Endometrium (tissue), 2 donors: ENCODE data around the gene MTUS2.

ENCODE experiments used
- FAIRE-seq: peaks from 2 replicates; lab custom pipeline; 2012; peaks lifted over from hg19 to GRCh38; lab: Jason Lieb, UNC
- donor health status: control.
- donor health status: control.

Gene MTUS2

DNA sequence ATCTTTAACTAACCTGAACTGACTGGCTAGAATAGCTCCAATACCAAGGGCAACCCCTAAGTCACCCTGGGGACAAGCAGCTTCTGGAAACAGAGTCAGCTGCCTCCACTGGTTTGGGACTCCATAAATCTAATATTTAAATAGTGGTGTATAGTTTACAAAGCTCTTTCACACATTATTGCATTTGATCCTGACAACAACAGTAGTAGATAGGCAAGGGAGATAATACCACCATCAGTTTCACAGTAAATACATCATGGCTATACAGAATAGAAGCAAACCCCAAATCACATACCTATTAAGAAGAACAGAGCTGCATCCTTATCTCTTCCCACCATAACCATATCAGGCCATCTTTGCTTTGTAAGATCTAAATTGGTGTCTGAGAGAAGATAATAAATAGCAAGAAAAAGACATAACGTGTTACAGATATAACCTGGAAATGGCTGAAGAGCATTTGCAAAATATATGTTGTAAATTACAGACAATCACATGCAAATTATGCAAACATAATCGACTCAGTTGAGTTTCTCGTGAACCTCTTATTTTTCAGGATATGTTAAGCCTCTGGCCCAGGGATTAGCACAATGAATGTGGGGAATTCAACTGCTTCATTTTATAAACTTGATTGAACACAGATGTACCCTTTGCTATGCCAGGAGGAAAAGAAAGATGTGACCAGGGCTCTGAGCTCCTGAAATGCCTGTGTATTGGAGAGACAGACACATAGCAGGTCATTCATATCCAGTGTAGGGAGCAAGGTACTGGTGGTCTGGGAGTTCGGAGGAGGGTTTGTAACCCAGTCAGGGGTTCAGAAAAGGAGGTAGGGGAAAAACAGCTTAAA is 632.9 kb downstream of the MTUS2 start:
- FAIRE-seq: no peak

DNA sequence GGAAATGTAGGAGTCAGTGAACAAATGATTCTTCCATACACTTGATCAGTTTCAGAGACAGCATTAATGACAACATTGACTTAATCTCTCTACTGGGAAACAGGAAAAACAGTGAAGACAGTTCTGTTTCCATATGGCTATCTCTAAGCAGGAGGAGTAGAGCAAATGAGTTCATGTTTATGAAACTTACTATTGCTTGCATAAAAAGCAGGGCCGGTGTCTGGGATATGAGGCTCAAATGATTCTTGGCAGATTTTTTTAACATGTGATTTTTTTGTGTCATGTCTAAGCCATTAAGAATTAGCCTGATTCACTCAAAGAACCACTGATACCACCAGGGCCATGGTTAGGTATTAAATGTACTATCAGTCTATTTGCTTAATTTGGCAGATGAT is 633.5 kb downstream of the MTUS2 start:
- no peak for FAIRE-seq

DNA sequence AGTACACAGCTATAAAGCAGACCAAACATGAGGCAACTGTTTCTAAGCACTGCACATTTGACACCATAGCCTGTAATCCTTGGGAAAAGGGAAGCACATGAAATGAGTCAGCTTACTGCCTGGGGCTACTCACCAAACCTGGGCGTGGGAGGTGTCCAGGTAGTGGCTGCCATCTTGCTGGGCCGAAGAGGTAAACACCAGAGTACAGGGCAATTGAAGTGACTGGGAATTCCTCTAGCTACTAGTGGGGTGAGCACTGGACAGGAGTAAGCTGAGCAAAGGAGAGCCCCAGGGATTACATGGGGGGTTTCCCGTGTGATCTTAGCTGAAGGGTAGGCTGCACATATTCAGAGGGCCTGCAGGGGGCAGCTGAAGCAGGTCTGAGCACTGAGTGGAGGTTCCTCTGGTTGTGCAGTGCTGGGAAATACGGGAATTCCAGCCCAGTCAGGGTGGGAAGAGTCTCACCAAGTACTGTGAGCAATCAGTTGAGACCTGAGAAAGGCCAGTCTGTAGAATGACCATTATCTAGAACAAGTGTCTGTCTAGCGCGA is 634.9 kb downstream of the MTUS2 start:
- no peak for FAIRE-seq

GRCh38 chr13:29456419-29456818 is 636.3 kb downstream of the MTUS2 start:
- FAIRE-seq: no peak

DNA sequence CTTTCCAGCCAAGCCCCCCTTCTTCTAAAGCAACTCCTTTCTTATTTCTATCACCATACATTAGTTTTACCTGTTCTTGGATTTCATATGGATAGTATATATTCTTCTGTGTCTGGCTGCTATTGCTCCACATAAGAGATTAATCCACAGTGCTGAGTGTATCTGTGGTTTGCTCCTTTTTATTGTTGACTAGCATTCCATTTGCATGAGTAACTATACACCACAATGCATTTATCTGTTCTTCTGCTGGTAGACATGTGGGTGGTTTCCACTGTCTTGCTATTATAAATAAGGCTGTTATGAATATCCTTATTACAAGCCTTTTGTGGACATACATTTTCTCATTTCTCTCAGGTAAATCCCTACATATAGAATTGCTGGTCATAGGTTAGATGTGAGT is 637.2 kb downstream of the MTUS2 start:
- FAIRE-seq: no peak

DNA sequence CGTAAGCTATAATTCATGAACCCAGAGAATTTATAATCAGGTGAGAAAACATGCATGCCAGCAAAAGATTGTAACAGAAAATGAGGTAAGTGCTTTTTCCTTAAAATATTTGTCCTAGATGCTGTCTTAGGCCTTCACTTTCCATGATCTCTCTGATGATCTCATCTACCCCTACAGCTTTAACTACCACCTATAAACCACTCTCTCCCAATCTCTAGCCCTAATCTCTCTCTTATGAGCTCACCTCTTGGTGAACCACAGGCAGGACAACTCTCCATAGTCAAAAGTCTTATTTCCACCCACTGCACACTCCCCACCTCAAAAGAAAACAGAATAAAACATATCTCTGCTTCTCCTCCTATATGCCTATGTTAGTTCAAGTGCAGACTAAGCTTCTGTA is 638.3 kb downstream of the MTUS2 start:
- FAIRE-seq: no peak

- FAIRE-seq: no peak
Measured at GRCh38 chr13:29459813-29460355, 639.7 kb downstream of the MTUS2 start.

DNA sequence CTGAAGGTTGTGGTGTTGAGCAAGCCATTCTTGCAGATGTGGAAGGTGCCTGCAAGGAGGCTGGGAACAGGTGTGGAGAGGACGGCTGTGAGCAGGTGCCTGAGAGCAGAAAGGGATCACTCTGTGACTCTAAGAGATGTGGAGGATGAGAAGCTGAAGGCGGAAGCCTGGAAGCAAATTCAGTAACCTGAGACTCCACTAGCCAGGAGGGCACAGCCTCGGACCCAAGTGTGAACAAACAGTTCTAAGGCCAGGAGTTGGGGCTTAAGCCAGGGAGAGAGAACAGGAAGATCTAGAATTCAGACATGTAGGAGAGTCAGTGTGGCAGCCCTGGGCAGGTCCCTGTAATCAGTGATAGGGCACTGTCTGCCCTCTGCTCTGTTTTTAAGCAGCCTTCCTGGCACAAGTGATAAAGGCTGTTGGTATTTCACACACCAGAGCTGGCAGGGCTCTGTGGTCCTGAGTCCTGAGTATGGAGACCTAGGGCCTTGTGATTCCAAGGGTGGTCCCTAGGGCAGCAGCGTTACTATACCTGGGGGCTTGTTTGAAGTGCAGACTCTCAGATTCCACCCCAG is 644.1 kb downstream of the MTUS2 start:
- no peak for FAIRE-seq

DNA sequence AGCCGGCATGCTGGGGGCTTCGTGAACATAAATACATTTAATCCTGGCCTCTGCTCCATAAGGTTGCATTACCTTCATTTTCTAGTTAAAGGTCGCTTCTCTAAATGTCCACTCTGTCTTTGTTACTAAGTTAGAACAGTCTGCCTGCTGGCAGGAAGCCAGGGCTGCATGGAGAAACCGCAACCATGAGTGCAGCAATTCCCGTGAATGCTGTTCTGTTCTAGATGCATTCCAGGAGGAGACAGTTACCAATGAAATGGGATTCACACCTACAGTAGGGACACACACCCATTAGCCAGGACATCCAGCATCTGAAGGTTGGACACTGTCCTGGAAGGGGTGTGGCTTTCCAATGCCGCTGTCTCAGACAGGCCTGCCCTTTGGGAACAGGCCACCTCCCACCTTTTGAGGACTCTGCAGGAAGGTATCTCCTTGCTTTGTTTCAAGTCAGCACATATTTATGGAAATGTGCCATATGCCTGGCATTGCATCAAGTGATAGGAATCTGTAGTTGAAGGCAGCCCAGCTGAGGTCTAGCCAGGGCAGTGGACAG is 645.7 kb downstream of the MTUS2 start:
- no peak for FAIRE-seq

DNA sequence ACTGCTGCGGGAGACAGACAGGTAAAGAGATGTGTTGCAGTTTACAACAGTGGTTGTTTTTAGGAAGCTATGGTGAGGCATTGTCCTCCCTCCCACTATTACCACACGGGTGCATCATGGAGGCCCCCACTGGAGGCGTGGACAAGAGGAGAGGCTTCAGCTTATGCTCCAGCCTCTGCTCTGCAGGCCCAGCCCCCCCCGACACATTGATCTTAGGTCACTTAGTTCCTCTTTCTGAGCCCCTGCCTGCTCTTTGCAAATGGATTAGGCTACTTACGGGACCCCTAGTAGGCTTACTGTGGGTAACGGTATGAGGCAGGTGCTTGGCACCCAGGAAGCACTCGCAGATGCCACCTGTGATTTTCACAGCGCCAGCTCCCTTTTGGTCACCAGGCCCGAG is 651.4 kb downstream of the MTUS2 start:
- FAIRE-seq: no peak

GRCh38 chr13:29472332-29472961 is 652.3 kb downstream of the MTUS2 start:
- no peak for FAIRE-seq

DNA sequence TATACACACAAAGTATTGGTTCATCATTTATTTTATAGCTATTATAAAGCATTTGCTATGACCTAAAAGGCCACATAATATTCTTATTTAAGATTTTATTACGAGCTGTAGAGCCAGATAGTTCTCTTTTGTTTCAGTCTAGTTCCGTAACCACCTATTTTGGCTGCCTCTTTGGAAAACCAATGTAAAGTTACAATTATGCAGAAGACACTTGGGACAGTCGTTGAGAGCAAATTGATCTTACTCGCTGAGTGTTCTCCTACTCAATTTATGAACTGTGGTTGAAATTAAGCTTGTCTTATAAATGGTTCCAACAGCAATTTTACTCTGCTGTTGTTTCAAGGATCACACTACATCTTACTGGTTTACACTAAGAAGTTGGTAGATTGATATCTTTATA is 653.0 kb downstream of the MTUS2 start:
- no peak for FAIRE-seq

GRCh38 chr13:29474991-29475390 is 654.9 kb downstream of the MTUS2 start:
- FAIRE-seq: no peak

DNA sequence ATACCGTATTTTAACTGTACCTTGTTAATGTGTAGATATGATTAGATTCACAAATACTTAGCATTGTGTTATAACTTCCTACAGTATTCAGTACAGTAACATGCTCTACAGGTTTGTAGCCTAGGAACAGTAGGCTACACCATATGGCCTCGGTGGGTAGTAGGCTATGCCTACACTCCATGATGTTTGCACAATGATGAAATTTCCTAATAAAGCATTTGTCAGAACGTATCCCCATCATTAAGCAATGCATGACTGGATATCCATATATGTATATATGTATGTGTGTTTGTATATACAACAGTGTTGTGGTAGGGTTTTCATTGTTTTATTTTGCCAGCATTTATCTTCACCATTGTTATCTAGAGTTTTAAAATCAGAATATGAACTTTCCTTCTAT is 655.9 kb downstream of the MTUS2 start:
- no peak for FAIRE-seq

DNA sequence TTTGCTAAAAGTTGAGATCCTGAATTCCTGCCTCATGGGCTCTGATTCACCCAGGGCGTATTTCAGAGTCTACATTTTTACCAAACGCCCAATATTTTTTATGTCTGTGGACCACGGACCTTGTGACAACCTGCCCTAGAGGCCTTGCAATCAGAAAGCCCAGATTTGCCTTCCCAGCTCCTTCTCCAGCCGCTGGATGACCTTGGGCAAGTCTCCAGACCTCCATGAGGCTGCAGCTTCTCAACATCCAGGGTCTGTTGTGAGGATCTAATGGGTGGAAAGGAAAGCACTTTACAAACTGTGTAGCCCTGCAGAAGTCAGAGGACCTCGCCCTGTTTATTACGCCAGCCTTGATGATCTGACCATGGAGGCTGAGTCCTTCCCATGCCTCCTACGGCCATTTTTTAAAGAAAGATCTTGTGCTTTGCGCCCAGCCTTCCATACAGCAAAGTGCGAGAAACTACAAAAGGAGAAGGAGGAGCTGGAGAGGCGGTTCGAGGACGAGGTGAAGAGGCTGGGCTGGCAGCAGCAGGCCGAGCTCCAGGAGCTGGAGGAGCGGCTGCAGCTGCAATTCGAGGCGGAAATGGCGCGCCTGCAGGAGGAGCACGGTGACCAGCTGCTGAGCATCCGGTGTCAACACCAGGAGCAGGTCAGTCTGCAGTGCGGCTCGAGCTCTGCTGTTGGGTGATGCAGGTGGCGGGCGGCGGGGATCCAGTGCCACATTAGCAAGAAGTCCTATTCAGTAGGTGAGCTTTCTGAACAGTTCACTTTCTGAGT is 659.8 kb downstream of the MTUS2 start:
- FAIRE-seq: no peak

GRCh38 chr13:29480893-29481525 is 660.9 kb downstream of the MTUS2 start:
- no peak for FAIRE-seq

DNA sequence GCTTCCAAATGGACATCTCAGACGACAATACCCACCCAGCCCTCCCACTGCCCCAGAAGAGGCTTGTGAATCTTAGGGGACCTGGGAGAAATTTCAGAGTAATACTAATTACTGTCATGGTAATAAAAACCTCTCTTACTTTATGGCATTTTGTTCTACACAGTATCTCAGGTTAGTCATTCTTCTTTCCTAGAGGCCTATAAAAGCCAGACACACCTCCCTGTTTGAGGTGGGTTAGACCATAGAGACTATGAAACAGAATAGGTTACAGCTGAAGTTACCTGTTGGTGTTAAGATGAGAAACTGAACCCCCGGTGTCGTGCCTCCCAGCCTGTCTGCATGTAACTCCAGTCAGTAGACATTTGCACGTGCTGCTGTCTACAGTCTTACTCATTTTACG is 661.5 kb downstream of the MTUS2 start:
- FAIRE-seq: no peak

- FAIRE-seq: no peak
Measured at GRCh38 chr13:29482504-29482903, 662.4 kb downstream of the MTUS2 start.

DNA sequence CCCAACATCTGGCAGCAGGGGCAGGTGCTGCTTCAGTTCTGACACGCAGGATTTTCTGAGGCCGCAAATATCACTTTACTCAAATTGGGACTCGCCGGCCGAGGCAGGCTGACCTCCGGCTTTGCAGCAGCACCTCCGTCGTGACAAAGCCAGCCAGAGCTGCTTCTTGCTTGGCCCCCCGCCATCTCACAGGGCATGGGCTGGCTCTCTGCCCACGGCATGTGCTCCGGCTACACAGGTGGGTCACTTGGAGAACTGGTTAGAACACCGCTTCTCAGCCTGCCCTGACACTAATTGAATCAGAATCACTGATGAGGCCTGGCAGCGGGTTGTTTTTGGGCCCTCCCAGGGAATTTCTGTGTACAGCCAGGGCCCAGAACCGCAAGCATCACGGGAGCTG is 663.1 kb downstream of the MTUS2 start:
- FAIRE-seq: no peak

DNA sequence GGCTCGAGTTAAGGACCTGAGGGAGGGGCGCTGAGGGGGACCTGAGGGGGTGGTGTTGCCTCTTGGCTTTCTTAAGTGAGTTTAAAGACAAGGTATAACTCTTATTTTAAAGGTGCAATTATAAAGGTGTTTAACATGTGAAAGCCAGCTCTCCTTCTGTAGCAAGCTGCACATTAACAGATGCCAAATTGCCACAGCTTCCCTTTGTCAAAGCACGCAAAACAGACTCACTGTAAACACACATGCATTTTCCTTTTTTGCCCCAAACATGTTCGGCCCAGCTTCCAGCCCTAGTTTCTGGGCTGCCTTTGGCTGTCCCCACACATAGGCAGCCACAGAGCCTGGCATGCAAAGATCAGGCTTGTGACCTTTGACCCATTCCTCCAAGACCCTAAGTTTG is 663.5 kb downstream of the MTUS2 start:
- FAIRE-seq: no peak

- no peak for FAIRE-seq
Measured at GRCh38 chr13:29484236-29484635, 664.1 kb downstream of the MTUS2 start.
